ENCODE data around the gene OSBP2.
"Not testable (repeated sequence)": the region's sequence is repeated elsewhere in the genome, so short reads cannot be mapped to it uniquely, and the experiment has no call there.

Gene OSBP2

GRCh38 chr22:30770716-30771115 is 76.0 kb downstream of the OSBP2 start:
- DNase-seq, result no peak

GRCh38 chr22:30773919-30774318 is 79.2 kb downstream of the OSBP2 start:
- DNase-seq, result no peak

GRCh38 chr22:30774566-30774965 is 79.9 kb downstream of the OSBP2 start:
- no peak for DNase-seq

- DNase-seq, result no peak
Observed at GRCh38 chr22:30776476-30776875, 81.8 kb downstream of the OSBP2 start.

- not testable (repeated sequence) for DNase-seq
Observed at GRCh38 chr22:30777146-30777545, 82.5 kb downstream of the OSBP2 start.

- DNase-seq, result no peak
Observed at GRCh38 chr22:30777587-30777986, 82.9 kb downstream of the OSBP2 start.

- DNase-seq, result no peak
Observed at GRCh38 chr22:30778261-30778660, 83.6 kb downstream of the OSBP2 start.

- DNase-seq, result no peak
Observed at GRCh38 chr22:30780026-30780425, 85.4 kb downstream of the OSBP2 start.

GRCh38 chr22:30781271-30781875 is 86.7 kb downstream of the OSBP2 start:
- no peak for DNase-seq

GRCh38 chr22:30782613-30783012 is 87.9 kb downstream of the OSBP2 start:
- no peak for DNase-seq

GRCh38 chr22:30783021-30783420 is 88.3 kb downstream of the OSBP2 start:
- DNase-seq, result no peak

GRCh38 chr22:30785527-30785926 is 90.9 kb downstream of the OSBP2 start:
- DNase-seq, result no peak

GRCh38 chr22:30790366-30790765 is 95.7 kb downstream of the OSBP2 start:
- no peak for DNase-seq

- no peak for DNase-seq
Observed at GRCh38 chr22:30792456-30792855, 97.8 kb downstream of the OSBP2 start.

GRCh38 chr22:30795118-30795517 is 100.4 kb downstream of the OSBP2 start:
- no peak for DNase-seq

- no peak for DNase-seq
Observed at GRCh38 chr22:30801695-30802094, 107.0 kb downstream of the OSBP2 start.

GRCh38 chr22:30802202-30803166 is 107.8 kb downstream of the OSBP2 start:
- DNase-seq, result peak; percentile 85

- no peak for DNase-seq
Observed at GRCh38 chr22:30803679-30804078, 109.0 kb downstream of the OSBP2 start.

GRCh38 chr22:30804626-30805025 is 110.0 kb downstream of the OSBP2 start:
- DNase-seq, result no peak

GRCh38 chr22:30806391-30806861 is 111.8 kb downstream of the OSBP2 start:
- DNase-seq, result no peak

- no peak for DNase-seq
Observed at GRCh38 chr22:30809086-30809485, 114.4 kb downstream of the OSBP2 start.

GRCh38 chr22:30810105-30810504 is 115.4 kb downstream of the OSBP2 start:
- DNase-seq, result no peak

- DNase-seq, result no peak
Observed at GRCh38 chr22:30813936-30814335, 119.3 kb downstream of the OSBP2 start.

- peak; percentile 28 for DNase-seq
Observed at GRCh38 chr22:30816413-30816812, 121.7 kb downstream of the OSBP2 start.

All from activated effector memory CD4-positive, alpha-beta T cell treated with anti-CD3 and anti-CD28 coated beads, Interleukin-2, amount 50 U/mL, for 16 hours (primary cell).